ENCODE results near the gene CNTLN. TPM values are rescaled to one million over a fixed set of nuclear protein-coding genes. Genes with fewer than 3 reads are reported as not detected.
A peak's percentile ranks its signal among the peaks of the same experiment; 100 is the strongest.

Gene CNTLN
- polyA plus RNA-seq, 2 of the 4 experiments (the other 2 are of a cell fraction): 8.5 to 11.9 TPM

GRCh38 chr9:17402309-17402708 is 267.5 kb downstream of the CNTLN start (continued):
- TF ChIP-seq HES2 (IDR thresholded peaks at IDR 0.05) (no peak), RFX5 (IDR thresholded peaks at IDR 0.05) (no peak), CBX8 (IDR thresholded peaks at IDR 0.05) (no peak), FOSL2 (IDR thresholded peaks at IDR 0.05) (no peak), FOSL2 (CRISPR knock-in tag; IDR thresholded peaks at IDR 0.05) (no peak), SMC3 (IDR thresholded peaks at IDR 0.05) (0 out of 3 replicates have a peak, but pooled peaks have one; percentile 5)

GRCh38 chr9:17403539-17403938 is 268.7 kb downstream of the CNTLN start:
- no peak for ATAC-seq
- Histone ChIP-seq H3K4me3 (no peak overlapping the region), H3K27ac (no peak overlapping the region), H3K9me3 (no peaks in the 10 kb centered on the region), H3K4me2 (no peak overlapping the region), H3K4me1 (no peaks in the 10 kb centered on the region)
- TF ChIP-seq MAFK (IDR thresholded peaks at IDR 0.05; ENCODE audit: partially characterized antibody) (peak; percentile 79), HOXB5 (CRISPR knock-in tag; IDR thresholded peaks at IDR 0.05) (no peak)
- POLR2A ChIA-PET: no interaction called here
- DNase-seq (ENCODE audit: low read depth in 1 of 2, low spot score in 1 of 2): no peak
- WGBS (ENCODE audit: missing lambda C conversion rate): 97% methylated on average over 6 of the region's 6 CpGs
- no peak for FAIRE-seq
- CTCF ChIA-PET: interaction anchor here (1.8 kb wide), 1 partner anchor 287 kb away, joined by 7 read pairs; no protein-coding TSS in a partner anchor

GRCh38 chr9:17414986-17415385 is 280.1 kb downstream of the CNTLN start:
- Histone ChIP-seq H3K4me3 (no peak overlapping the region), H3K9me3 (no peaks in the 10 kb centered on the region), H3K4me2 (no peak overlapping the region), H3K27ac (no peak overlapping the region), H3K4me1 (no peaks in the 10 kb centered on the region)
- ATAC-seq: no peak
- ChIA-PET CTCF (no interaction called here), POLR2A (no interaction called here)
- 73% methylated on average over 3 of the region's 3 CpGs for WGBS (ENCODE audit: missing lambda C conversion rate)
- FAIRE-seq: no peak
- no peak for DNase-seq (ENCODE audit: low read depth in 1 of 2, low spot score in 1 of 2)
- no peak for TF ChIP-seq CBX2 (IDR thresholded peaks at IDR 0.05; ENCODE audit: borderline replicate concordance, low read depth)
- TF ChIP-seq PBX3 (IDR thresholded peaks at IDR 0.05): no peak
- TF ChIP-seq RCOR1 (IDR thresholded peaks at IDR 0.05; ENCODE audit: low read depth, low read length): no peak
- TF ChIP-seq RFX5 (IDR thresholded peaks at IDR 0.05): no peak

GRCh38 chr9:17422994-17423680 is 288.3 kb downstream of the CNTLN start:
- no peak overlapping the region for H3K4me3 ChIP-seq
- TF ChIP-seq HOXA7 (CRISPR knock-in tag; IDR thresholded peaks at IDR 0.05): no peak
- no peak for TF ChIP-seq KDM5A (IDR thresholded peaks at IDR 0.05)
- TF ChIP-seq EHMT2 (IDR thresholded peaks at IDR 0.05; ENCODE audit: low read depth): no peak
- TF ChIP-seq ZSCAN20 (CRISPR knock-in tag; IDR thresholded peaks at IDR 0.05): no peak
- no peak for TF ChIP-seq ATOH8 (CRISPR knock-in tag; IDR thresholded peaks at IDR 0.05; ENCODE audit: low read depth)
- no peak for TF ChIP-seq USF2 (IDR thresholded peaks at IDR 0.05)
- no peak for TF ChIP-seq ZNF302 (CRISPR knock-in tag; IDR thresholded peaks at IDR 0.05)
- TF ChIP-seq CHD2 (IDR thresholded peaks at IDR 0.05; ENCODE audit: low read length, partially characterized antibody): no peak
- no peak for TF ChIP-seq MAFK (IDR thresholded peaks at IDR 0.05; ENCODE audit: partially characterized antibody)
- no peak for TF ChIP-seq EHF (CRISPR knock-in tag; IDR thresholded peaks at IDR 0.05)
- TF ChIP-seq CBX2 (IDR thresholded peaks at IDR 0.05; ENCODE audit: borderline replicate concordance, low read depth): no peak
- TF ChIP-seq RAD21 (conservative IDR thresholded peaks at IDR 0.05 in 1 of 2, IDR thresholded peaks at IDR 0.05 in 1 of 2): no peak
- ATAC-seq: no peak
- FAIRE-seq: no peak
- no peaks in the 10 kb centered on the region for H3K9me3 ChIP-seq
- DNase-seq (ENCODE audit: low read depth in 1 of 2, low spot score in 1 of 2): no peak
- ChIA-PET POLR2A (no interaction called here), CTCF (no interaction called here)
- H3K27ac ChIP-seq: no peak overlapping the region
- H3K4me1 ChIP-seq: no peaks in the 10 kb centered on the region
- no peak overlapping the region for H3K4me2 ChIP-seq
- WGBS (ENCODE audit: missing lambda C conversion rate): 72% methylated on average over 4 of the region's 4 CpGs
